Right atrium auricular region (tissue), 2 donors: Measurements from ENCODE around the gene SLC18A2. TPM values are rescaled to one million over a fixed set of nuclear protein-coding genes. Genes with fewer than 3 reads are reported as not detected.
A peak's percentile ranks its signal among the peaks of the same experiment; 100 is the strongest.

ENCODE experiments used
- DNase-seq: peaks from one replicate; pipeline ENCODE4 v3.0.0-alpha.2; 2019; ENCODE audit warnings: low spot score
- H3K27ac ChIP-seq, 2 donors: fragments of 200-600 bp; sonication (generic); 1 replicate in 1 of 2; 2 replicates in 1 of 2; pipeline ENCODE4 v1.5.1; 2016 to 2019
- H3K27me3 ChIP-seq, 2 donors: fragments of 200-600 bp; sonication (generic); one replicate each; pipeline versions ENCODE4 v1.5.1 to v1.6.0; 2017 to 2019
- H3K36me3 ChIP-seq: fragments of 200-600 bp; sonication (generic); one replicate; pipeline ENCODE4 v1.5.1; 2016
- H3K4me1 ChIP-seq, 2 donors: fragments of 200-600 bp; sonication (generic); one replicate each; pipeline versions ENCODE4 v1.5.1 to v1.6.0; 2017 to 2019
- H3K4me3 ChIP-seq, 2 donors: fragments of 200-600 bp; sonication (generic); 1 replicate in 1 of 2; 2 replicates in 1 of 2; pipeline ENCODE4 v1.5.1; 2017 to 2019; ENCODE audit warnings: mild to moderate bottlenecking in 1 of 2, moderate library complexity in 1 of 2
- H3K9me3 ChIP-seq, 2 donors: fragments of 200-600 bp; sonication (generic); one replicate each; pipeline ENCODE4 v1.5.1; 2019
- CTCF ChIP-seq, 2 donors: fragments of 200-600 bp; sonication (generic); IDR thresholded peaks; one replicate each; pipeline ENCODE4 v1.5.1; 2019; ENCODE audit warnings: antibody characterized with exemption in 2 of 2
- total RNA-seq, 2 donors: library from RNA; depleted of rRNA; stranded (reverse); fragments of >200 nt; gene quantifications; one replicate each; pipeline ENCODE4 v1.1.0, GENCODE V29; 2016

The SLC18A2 gene
- total RNA-seq, 2 donors from 2014 or later, result 0.22 TPM; not detected in 1

- Histone ChIP-seq H3K9me3 (no peaks in the 10 kb centered on the region), H3K4me1 (peaks cover 0 to 14% of the 10 kb centered on the region in 2 donors), H3K36me3 (no peaks in the 10 kb centered on the region), H3K27me3 (peaks cover 0 to 14% of the 10 kb centered on the region in 2 donors), H3K27ac (no peak overlapping the region), H3K4me3 (no peak overlapping the region)
- TF ChIP-seq CTCF (IDR thresholded peaks at IDR 0.05), result no peak
- DNase-seq, result no peak
Observed at GRCh38 chr10:117239051-117239450, 1.9 kb upstream of the SLC18A2 start.

GRCh38 chr10:117239721-117240620, 943 bp upstream of the SLC18A2 start:
- H3K9me3 ChIP-seq, result no peaks in the 10 kb centered on the region
- H3K27me3 ChIP-seq, result peaks cover 0 to 14% of the 10 kb centered on the region in 2 donors
- no peak overlapping the region for H3K4me3 ChIP-seq
- no peak overlapping the region for H3K27ac ChIP-seq
- peaks cover 0 to 14% of the 10 kb centered on the region in 2 donors for H3K4me1 ChIP-seq
- TF ChIP-seq CTCF (IDR thresholded peaks at IDR 0.05), result no peak
- H3K36me3 ChIP-seq, result no peaks in the 10 kb centered on the region
- no peak for DNase-seq

GRCh38 chr10:117241541-117242462, 888 bp downstream of the SLC18A2 start:
- peaks cover 0 to 14% of the 10 kb centered on the region in 2 donors for H3K27me3 ChIP-seq

GRCh38 chr10:117242463-117242832, 1.5 kb downstream of the SLC18A2 start:
- peaks cover 0 to 14% of the 10 kb centered on the region in 2 donors for H3K27me3 ChIP-seq
- no peak for TF ChIP-seq CTCF (IDR thresholded peaks at IDR 0.05)
- no peak overlapping the region for H3K27ac ChIP-seq
- DNase-seq, result no peak
- H3K9me3 ChIP-seq, result no peaks in the 10 kb centered on the region
- peaks cover 0 to 14% of the 10 kb centered on the region in 2 donors for H3K4me1 ChIP-seq
- no peak overlapping the region for H3K4me3 ChIP-seq
- H3K36me3 ChIP-seq, result no peaks in the 10 kb centered on the region

More at GRCh38 chr10:117241541-117242462, 888 bp downstream of the SLC18A2 start:
- no peak for DNase-seq
- Histone ChIP-seq H3K36me3 (no peaks in the 10 kb centered on the region), H3K9me3 (no peaks in the 10 kb centered on the region), H3K27ac (no peak overlapping the region), H3K4me1 (peaks cover 0 to 14% of the 10 kb centered on the region in 2 donors), H3K4me3 (peak overlapping the region in 1 of 2 donors; percentile 31)
- TF ChIP-seq CTCF (IDR thresholded peaks at IDR 0.05), result no peak

- TF ChIP-seq CTCF (IDR thresholded peaks at IDR 0.05), result no peak
Observed at GRCh38 chr10:117246997-117247671, 6.2 kb downstream of the SLC18A2 start.

More at GRCh38 chr10:117246997-117247671, 6.2 kb downstream of the SLC18A2 start:
- H3K4me3 ChIP-seq, result no peak overlapping the region
- no peak for DNase-seq
- no peaks in the 10 kb centered on the region for H3K9me3 ChIP-seq
- no peaks in the 10 kb centered on the region for H3K36me3 ChIP-seq
- no peaks in the 10 kb centered on the region for H3K27me3 ChIP-seq
- H3K27ac ChIP-seq, result no peak overlapping the region
- H3K4me1 ChIP-seq, result no peaks in the 10 kb centered on the region
